ENCODE measurements around the gene F2RL3.

GRCh38 chr19:16889366-16889882, 625 bp downstream of the F2RL3 start:
- TF ChIP-seq CTCF (IDR thresholded peaks at IDR 0.05; ENCODE audit: low read length) (no peak), EZH2 (IDR thresholded peaks at IDR 0.05; ENCODE audit: borderline replicate concordance, low read length) (no peak)

Measured in OCI-LY1 (cell line).